ENCODE measurements around the gene TKTL1. TPM values are rescaled to one million over a fixed set of nuclear protein-coding genes. Genes with fewer than 3 reads are reported as not detected.
A peak's percentile ranks its signal among the peaks of the same experiment; 100 is the strongest.

TKTL1 gene
- total and polyA plus RNA-seq, 7 experiments from 2014 or later = 0.58 to 47.7 (median 4.0) TPM

- Histone ChIP-seq H3K9me3 (ENCODE audit: control insufficient read depth in 2 of 3, low read length in 3 of 3) (no peaks in the 10 kb centered on the region), H3K4me1 (ENCODE audit: control insufficient read depth in 2 of 2, insufficient read depth in 2 of 2, low read length in 2 of 2) (peaks cover 23 to 63% of the 10 kb centered on the region in 2 donors), H3K27me3 (ENCODE audit: control insufficient read depth in 2 of 2, insufficient read depth in 2 of 2, low read length in 2 of 2) (no peaks in the 10 kb centered on the region), H3K27ac (ENCODE audit: low read depth, low read length) (no peak overlapping the region), H3K4me3 (ENCODE audit: low read length) (no peak overlapping the region), H3K36me3 (ENCODE audit: control insufficient read depth in 2 of 3, insufficient read depth in 3 of 3, low read length in 3 of 3) (peaks cover 15 to 98% (median 28%) of the 10 kb centered on the region in 3 experiments)
- no peak overlapping the region for H3K4me3 Mint-ChIP-seq
- H3K27ac Mint-ChIP-seq = no peak overlapping the region
- ATAC-seq = no peak
- ChIA-PET CTCF (no interaction called here), POLR2A (interaction anchor here (0.7 to 1.0 kb wide), 2 partner anchors 10 to 24 kb away, joined by 3 read pairs; partner anchors contain the start of gene EMD)
- H3K4me1 Mint-ChIP-seq = peaks cover 5 to 22% (median 18%) of the 10 kb centered on the region in 7 donors
- intact Hi-C loops (cut with micrococcal nuclease) = no loop called here
- no peaks in the 10 kb centered on the region for H3K27me3 Mint-ChIP-seq
- H3K9me3 Mint-ChIP-seq = no peaks in the 10 kb centered on the region
- peaks cover 0 to 9% (median 0%) of the 10 kb centered on the region in 5 donors for H3K36me3 Mint-ChIP-seq
- no peak for DNase-seq
These were observed 60.2 kb downstream of the TKTL1 start for GRCh38 chrX:154355776-154356140.

- peak overlapping the region in 4 of 9 donors; percentile 14 to 84 (median 66) for H3K27ac Mint-ChIP-seq
- H3K4me1 Mint-ChIP-seq = peaks cover 5 to 20% (median 13%) of the 10 kb centered on the region in 7 donors
- no peaks in the 10 kb centered on the region for H3K27me3 Mint-ChIP-seq
- H3K4me1 ChIP-seq (ENCODE audit: control insufficient read depth in 2 of 2, insufficient read depth in 2 of 2, low read length in 2 of 2) = peaks cover 15 to 60% of the 10 kb centered on the region in 2 donors
- H3K36me3 Mint-ChIP-seq = peaks cover 0 to 9% (median 0%) of the 10 kb centered on the region in 5 donors
- ChIA-PET POLR2A (interaction anchor here (0.7 to 1.0 kb wide), 2 partner anchors 15 to 23 kb away, joined by 3 read pairs; partner anchors contain the start of gene EMD), CTCF (interaction anchor here (0.6 kb wide), 1 partner anchor 186 kb away, joined by 3 read pairs; no protein-coding TSS in a partner anchor)
- no peak for DNase-seq
- no peaks in the 10 kb centered on the region for H3K9me3 ChIP-seq (ENCODE audit: control insufficient read depth in 2 of 3, low read length in 3 of 3)
- no peaks in the 10 kb centered on the region for H3K27me3 ChIP-seq (ENCODE audit: control insufficient read depth in 2 of 2, insufficient read depth in 2 of 2, low read length in 2 of 2)
- H3K27ac ChIP-seq (ENCODE audit: low read depth, low read length) = no peak overlapping the region
- H3K36me3 ChIP-seq (ENCODE audit: control insufficient read depth in 2 of 3, insufficient read depth in 3 of 3, low read length in 3 of 3) = peaks cover 21 to 96% (median 34%) of the 10 kb centered on the region in 3 experiments
- ATAC-seq = no peak
- no peak overlapping the region for H3K4me3 Mint-ChIP-seq
- H3K4me3 ChIP-seq (ENCODE audit: low read length) = no peak overlapping the region
- intact Hi-C loops (cut with micrococcal nuclease) = no loop called here
- no peaks in the 10 kb centered on the region for H3K9me3 Mint-ChIP-seq
These were observed 61.0 kb downstream of the TKTL1 start for GRCh38 chrX:154356596-154356995.

- DNase-seq (no peak), ATAC-seq (no peak)
- H3K4me1 Mint-ChIP-seq = peaks cover 4 to 19% (median 10%) of the 10 kb centered on the region in 7 donors
- H3K36me3 ChIP-seq (ENCODE audit: control insufficient read depth in 2 of 3, insufficient read depth in 3 of 3, low read length in 3 of 3) = peaks cover 27 to 96% (median 40%) of the 10 kb centered on the region in 3 experiments
- ChIA-PET POLR2A (interaction anchor here (0.7 kb wide), 1 partner anchor 14 kb away, joined by 3 read pairs; no protein-coding TSS in a partner anchor), CTCF (interaction anchor here (0.6 kb wide), 1 partner anchor 185 kb away, joined by 3 read pairs; no protein-coding TSS in a partner anchor)
- H3K27me3 ChIP-seq (ENCODE audit: control insufficient read depth in 2 of 2, insufficient read depth in 2 of 2, low read length in 2 of 2) = no peaks in the 10 kb centered on the region
- H3K4me1 ChIP-seq (ENCODE audit: control insufficient read depth in 2 of 2, insufficient read depth in 2 of 2, low read length in 2 of 2) = peaks cover 8 to 54% of the 10 kb centered on the region in 2 donors
- intact Hi-C loops (cut with micrococcal nuclease) = no loop called here
- no peak overlapping the region for H3K4me3 Mint-ChIP-seq
- H3K9me3 Mint-ChIP-seq = no peaks in the 10 kb centered on the region
- H3K27ac Mint-ChIP-seq = no peak overlapping the region
- H3K27ac ChIP-seq (ENCODE audit: low read depth, low read length) = peak overlapping the region; percentile 40
- no peaks in the 10 kb centered on the region for H3K27me3 Mint-ChIP-seq
- no peaks in the 10 kb centered on the region for H3K9me3 ChIP-seq (ENCODE audit: control insufficient read depth in 2 of 3, low read length in 3 of 3)
- H3K36me3 Mint-ChIP-seq = peaks cover 0 to 9% (median 0%) of the 10 kb centered on the region in 5 donors
- no peak overlapping the region for H3K4me3 ChIP-seq (ENCODE audit: low read length)
These were observed 61.6 kb downstream of the TKTL1 start for GRCh38 chrX:154357205-154357604.

GRCh38 chrX:154358011-154358410, 62.4 kb downstream of the TKTL1 start:
- ChIA-PET POLR2A (no interaction called here), CTCF (no interaction called here)
- no peaks in the 10 kb centered on the region for H3K27me3 ChIP-seq (ENCODE audit: control insufficient read depth in 2 of 2, insufficient read depth in 2 of 2, low read length in 2 of 2)
- H3K36me3 ChIP-seq (ENCODE audit: control insufficient read depth in 2 of 3, insufficient read depth in 3 of 3, low read length in 3 of 3) = peaks cover 35 to 96% (median 44%) of the 10 kb centered on the region in 3 experiments
- Mint-ChIP-seq H3K4me3 (no peak overlapping the region), H3K9me3 (no peaks in the 10 kb centered on the region), H3K27ac (no peak overlapping the region), H3K4me1 (peaks cover 4 to 16% (median 9%) of the 10 kb centered on the region in 7 donors), H3K27me3 (no peaks in the 10 kb centered on the region), H3K36me3 (peaks cover 0 to 13% (median 0%) of the 10 kb centered on the region in 5 donors)
- no peaks in the 10 kb centered on the region for H3K9me3 ChIP-seq (ENCODE audit: control insufficient read depth in 2 of 3, low read length in 3 of 3)
- intact Hi-C loops (cut with micrococcal nuclease) = no loop called here
- ATAC-seq (no peak), DNase-seq (no peak)
- no peak overlapping the region for H3K27ac ChIP-seq (ENCODE audit: low read depth, low read length)
- H3K4me1 ChIP-seq (ENCODE audit: control insufficient read depth in 2 of 2, insufficient read depth in 2 of 2, low read length in 2 of 2) = peaks cover under 1 to 52% of the 10 kb centered on the region in 2 donors
- no peak overlapping the region for H3K4me3 ChIP-seq (ENCODE audit: low read length)

GRCh38 chrX:154358829-154359228, 63.2 kb downstream of the TKTL1 start:
- no peaks in the 10 kb centered on the region for H3K9me3 ChIP-seq (ENCODE audit: control insufficient read depth in 2 of 3, low read length in 3 of 3)
- peak overlapping the region; percentile 21 for H3K27ac ChIP-seq (ENCODE audit: low read depth, low read length)
- intact Hi-C loops (cut with micrococcal nuclease) = no loop called here
- no peaks in the 10 kb centered on the region for H3K9me3 Mint-ChIP-seq
- peaks cover 4 to 16% (median 5%) of the 10 kb centered on the region in 7 donors for H3K4me1 Mint-ChIP-seq
- ATAC-seq (no peak), DNase-seq (no peak)
- peaks cover 0 to 11% (median 0%) of the 10 kb centered on the region in 5 donors for H3K36me3 Mint-ChIP-seq
- no peak overlapping the region for H3K4me3 ChIP-seq (ENCODE audit: low read length)
- H3K4me3 Mint-ChIP-seq = no peak overlapping the region
- peak overlapping the region in 4 of 9 donors; percentile 58 to 85 (median 70) for H3K27ac Mint-ChIP-seq
- H3K27me3 ChIP-seq (ENCODE audit: control insufficient read depth in 2 of 2, insufficient read depth in 2 of 2, low read length in 2 of 2) = no peaks in the 10 kb centered on the region
- H3K27me3 Mint-ChIP-seq = no peaks in the 10 kb centered on the region
- CTCF ChIA-PET = no interaction called here
- H3K36me3 ChIP-seq (ENCODE audit: control insufficient read depth in 2 of 3, insufficient read depth in 3 of 3, low read length in 3 of 3) = peaks cover 38 to 93% (median 40%) of the 10 kb centered on the region in 3 experiments
- POLR2A ChIA-PET = no interaction called here
- peaks cover 0 to 45% of the 10 kb centered on the region in 2 donors for H3K4me1 ChIP-seq (ENCODE audit: control insufficient read depth in 2 of 2, insufficient read depth in 2 of 2, low read length in 2 of 2)

GRCh38 chrX:154359362-154360154, 64.0 kb downstream of the TKTL1 start:
- H3K27me3 ChIP-seq (ENCODE audit: control insufficient read depth in 2 of 2, insufficient read depth in 2 of 2, low read length in 2 of 2) = no peaks in the 10 kb centered on the region
- H3K4me1 ChIP-seq (ENCODE audit: control insufficient read depth in 2 of 2, insufficient read depth in 2 of 2, low read length in 2 of 2) = peaks cover 0 to 38% of the 10 kb centered on the region in 2 donors
- ChIA-PET CTCF (no interaction called here), POLR2A (no interaction called here)
- Mint-ChIP-seq H3K27ac (no peak overlapping the region), H3K9me3 (no peaks in the 10 kb centered on the region), H3K27me3 (no peaks in the 10 kb centered on the region), H3K36me3 (peaks cover 0 to 12% (median 0%) of the 10 kb centered on the region in 5 donors), H3K4me1 (peaks cover 4 to 16% (median 5%) of the 10 kb centered on the region in 7 donors), H3K4me3 (no peak overlapping the region)
- H3K36me3 ChIP-seq (ENCODE audit: control insufficient read depth in 2 of 3, insufficient read depth in 3 of 3, low read length in 3 of 3) = peaks cover 44 to 93% (median 46%) of the 10 kb centered on the region in 3 experiments
- ATAC-seq (no peak), DNase-seq (no peak)
- intact Hi-C loops (cut with micrococcal nuclease) = no loop called here
- no peak overlapping the region for H3K4me3 ChIP-seq (ENCODE audit: low read length)
- no peaks in the 10 kb centered on the region for H3K9me3 ChIP-seq (ENCODE audit: control insufficient read depth in 2 of 3, low read length in 3 of 3)
- H3K27ac ChIP-seq (ENCODE audit: low read depth, low read length) = no peak overlapping the region

Data from naive thymus-derived CD4-positive, alpha-beta T cell (primary cell).